Measurements from ENCODE around the gene ADAM12.

ADAM12 gene

GRCh38 chr10:126337251-126337810, 50.9 kb downstream of the ADAM12 start:
- H3K36me3 ChIP-seq (ENCODE audit: insufficient read depth, low read length): no peaks in the 10 kb centered on the region
- H3K27me3 ChIP-seq (ENCODE audit: insufficient read depth, low read length, poor library complexity): no peaks in the 10 kb centered on the region
- no peak overlapping the region for H3K4me2 ChIP-seq (ENCODE audit: insufficient read depth, low read length)
- H3K9me3 ChIP-seq (ENCODE audit: insufficient read depth, low read length, severe bottlenecking): no peaks in the 10 kb centered on the region
- DNase-seq (no peak), ATAC-seq (ENCODE audit: insufficient read depth, low read depth) (no peak)
- H2AFZ ChIP-seq (ENCODE audit: low read depth, low read length): no peak overlapping the region
- no peaks in the 10 kb centered on the region for H3K79me2 ChIP-seq (ENCODE audit: insufficient read depth, low read length)
- no peaks in the 10 kb centered on the region for H3K4me1 ChIP-seq (ENCODE audit: insufficient read depth, low read length)
- no peak overlapping the region for H3K27ac ChIP-seq (ENCODE audit: low read length)
- H3K4me3 ChIP-seq (ENCODE audit: low read depth in 1 of 2, low read length in 2 of 2): no peak overlapping the region
- TF ChIP-seq, protein P1, sequence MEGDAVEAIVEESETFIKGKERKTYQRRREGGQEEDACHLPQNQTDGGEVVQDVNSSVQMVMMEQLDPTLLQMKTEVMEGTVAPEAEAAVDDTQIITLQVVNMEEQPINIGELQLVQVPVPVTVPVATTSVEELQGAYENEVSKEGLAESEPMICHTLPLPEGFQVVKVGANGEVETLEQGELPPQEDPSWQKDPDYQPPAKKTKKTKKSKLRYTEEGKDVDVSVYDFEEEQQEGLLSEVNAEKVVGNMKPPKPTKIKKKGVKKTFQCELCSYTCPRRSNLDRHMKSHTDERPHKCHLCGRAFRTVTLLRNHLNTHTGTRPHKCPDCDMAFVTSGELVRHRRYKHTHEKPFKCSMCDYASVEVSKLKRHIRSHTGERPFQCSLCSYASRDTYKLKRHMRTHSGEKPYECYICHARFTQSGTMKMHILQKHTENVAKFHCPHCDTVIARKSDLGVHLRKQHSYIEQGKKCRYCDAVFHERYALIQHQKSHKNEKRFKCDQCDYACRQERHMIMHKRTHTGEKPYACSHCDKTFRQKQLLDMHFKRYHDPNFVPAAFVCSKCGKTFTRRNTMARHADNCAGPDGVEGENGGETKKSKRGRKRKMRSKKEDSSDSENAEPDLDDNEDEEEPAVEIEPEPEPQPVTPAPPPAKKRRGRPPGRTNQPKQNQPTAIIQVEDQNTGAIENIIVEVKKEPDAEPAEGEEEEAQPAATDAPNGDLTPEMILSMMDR (IDR thresholded peaks at IDR 0.05; ENCODE audit: borderline replicate concordance, extremely low read depth, low read length, poor library complexity, severe bottlenecking): no peak
- TF ChIP-seq EZH2 (IDR thresholded peaks at IDR 0.05; ENCODE audit: borderline replicate concordance, low read depth, low read length, severe bottlenecking): no peak
- H3K9ac ChIP-seq (ENCODE audit: low read depth, low read length): no peak overlapping the region
- H4K20me1 ChIP-seq (ENCODE audit: insufficient read depth, low read length): no peaks in the 10 kb centered on the region

DNA sequence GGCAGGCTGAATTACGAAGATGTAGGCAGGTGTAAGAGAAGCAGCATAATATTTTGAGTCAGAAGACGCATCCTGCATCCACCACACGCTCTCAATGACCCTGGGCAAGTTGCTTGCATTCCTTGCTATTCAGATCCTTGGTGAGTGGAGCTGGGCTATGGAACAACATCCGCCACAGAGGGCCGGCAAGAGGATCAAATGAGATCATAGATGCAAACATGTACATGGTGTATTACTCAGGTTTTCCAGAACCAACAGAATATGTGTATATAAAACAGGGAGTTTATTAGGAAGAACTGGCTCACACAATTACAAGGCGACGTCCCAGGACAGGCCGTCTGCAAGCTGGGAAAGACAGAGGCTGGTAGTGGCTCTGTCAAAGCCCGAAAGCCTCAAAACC, 51.5 kb downstream of the ADAM12 start:
- Histone ChIP-seq H3K9ac (ENCODE audit: low read depth, low read length) (no peak overlapping the region), H3K79me2 (ENCODE audit: insufficient read depth, low read length) (no peaks in the 10 kb centered on the region), H3K27me3 (ENCODE audit: insufficient read depth, low read length, poor library complexity) (no peaks in the 10 kb centered on the region), H3K4me2 (ENCODE audit: insufficient read depth, low read length) (no peak overlapping the region), H3K4me1 (ENCODE audit: insufficient read depth, low read length) (no peaks in the 10 kb centered on the region), H2AFZ (ENCODE audit: low read depth, low read length) (no peak overlapping the region), H3K36me3 (ENCODE audit: insufficient read depth, low read length) (no peaks in the 10 kb centered on the region), H3K27ac (ENCODE audit: low read length) (no peak overlapping the region), H4K20me1 (ENCODE audit: insufficient read depth, low read length) (no peaks in the 10 kb centered on the region), H3K9me3 (ENCODE audit: insufficient read depth, low read length, severe bottlenecking) (no peaks in the 10 kb centered on the region), H3K4me3 (ENCODE audit: low read depth in 1 of 2, low read length in 2 of 2) (no peak overlapping the region)
- TF ChIP-seq EZH2 (IDR thresholded peaks at IDR 0.05; ENCODE audit: borderline replicate concordance, low read depth, low read length, severe bottlenecking): no peak
- TF ChIP-seq, protein P1 (IDR thresholded peaks at IDR 0.05; ENCODE audit: borderline replicate concordance, extremely low read depth, low read length, poor library complexity, severe bottlenecking): no peak
- no peak for DNase-seq
- ATAC-seq (ENCODE audit: insufficient read depth, low read depth): no peak

- ATAC-seq (ENCODE audit: insufficient read depth, low read depth) (no peak), DNase-seq (no peak)
- no peak overlapping the region for H2AFZ ChIP-seq (ENCODE audit: low read depth, low read length)
Measured at GRCh38 chr10:126334272-126334671, 54.0 kb downstream of the ADAM12 start.

More at GRCh38 chr10:126334272-126334671, 54.0 kb downstream of the ADAM12 start:
- no peak for TF ChIP-seq EZH2 (IDR thresholded peaks at IDR 0.05; ENCODE audit: borderline replicate concordance, low read depth, low read length, severe bottlenecking)
- TF ChIP-seq, protein P1 (IDR thresholded peaks at IDR 0.05; ENCODE audit: borderline replicate concordance, extremely low read depth, low read length, poor library complexity, severe bottlenecking): no peak
- H3K79me2 ChIP-seq (ENCODE audit: insufficient read depth, low read length): no peaks in the 10 kb centered on the region
- no peaks in the 10 kb centered on the region for H4K20me1 ChIP-seq (ENCODE audit: insufficient read depth, low read length)
- H3K9ac ChIP-seq (ENCODE audit: low read depth, low read length): no peak overlapping the region
- no peaks in the 10 kb centered on the region for H3K27me3 ChIP-seq (ENCODE audit: insufficient read depth, low read length, poor library complexity)
- H3K9me3 ChIP-seq (ENCODE audit: insufficient read depth, low read length, severe bottlenecking): no peaks in the 10 kb centered on the region
- no peaks in the 10 kb centered on the region for H3K4me1 ChIP-seq (ENCODE audit: insufficient read depth, low read length)
- H3K27ac ChIP-seq (ENCODE audit: low read length): no peak overlapping the region
- no peak overlapping the region for H3K4me3 ChIP-seq (ENCODE audit: low read depth in 1 of 2, low read length in 2 of 2)
- H3K36me3 ChIP-seq (ENCODE audit: insufficient read depth, low read length): no peaks in the 10 kb centered on the region
- no peak overlapping the region for H3K4me2 ChIP-seq (ENCODE audit: insufficient read depth, low read length)
